ENCODE measurements around the gene KLB. TPM values are rescaled to one million over a fixed set of nuclear protein-coding genes. Genes with fewer than 3 reads are reported as not detected.

Gene KLB
- total RNA-seq, 1 donor from 2014 or later = 0.87 TPM

DNA sequence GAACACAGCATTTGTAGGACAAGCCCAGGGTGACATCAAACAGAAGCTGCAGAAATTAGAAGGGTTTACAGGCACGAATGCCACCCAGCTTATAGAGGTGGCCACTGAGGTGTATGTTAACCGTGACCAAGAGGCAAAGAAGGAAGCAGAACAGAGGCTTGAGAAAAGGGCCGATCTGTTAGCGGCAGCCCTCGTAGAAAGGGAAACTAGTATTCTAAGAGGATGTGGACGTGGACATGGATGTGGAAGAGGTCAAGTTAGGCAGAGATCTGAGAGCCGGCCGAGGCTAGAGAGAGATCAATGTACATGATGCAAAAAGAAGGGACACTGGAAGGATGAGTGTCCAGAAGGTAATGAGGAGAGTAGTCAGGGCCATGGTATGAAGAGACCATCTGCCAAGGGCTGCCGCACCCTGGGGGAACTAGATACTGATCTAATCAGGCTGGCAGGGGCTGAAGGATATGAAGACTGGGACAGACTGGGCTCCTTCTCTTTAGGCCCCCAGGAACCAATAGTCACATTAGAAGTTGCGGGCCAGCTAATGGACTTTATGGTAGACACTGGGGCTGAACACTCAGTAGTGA is 79.6 kb downstream of the KLB start:
- TF ChIP-seq CTCF (IDR thresholded peaks at IDR 0.05) = no peak
- no peaks in the 10 kb centered on the region for H3K27me3 ChIP-seq
- H3K4me3 ChIP-seq = no peak overlapping the region
- no peak overlapping the region for H3K27ac ChIP-seq
- no peaks in the 10 kb centered on the region for H3K9me3 ChIP-seq
- H3K36me3 ChIP-seq = no peaks in the 10 kb centered on the region
- intact Hi-C loops (cut with DNase I) = no loop called here
- H3K4me1 ChIP-seq = no peaks in the 10 kb centered on the region
- no peak for DNase-seq
- ATAC-seq = peak; percentile 64

GRCh38 chr4:39490322-39490721 is 83.6 kb downstream of the KLB start:
- H3K4me3 ChIP-seq = no peak overlapping the region
- no peaks in the 10 kb centered on the region for H3K4me1 ChIP-seq
- DNase-seq (no peak), ATAC-seq (no peak)
- TF ChIP-seq CTCF (IDR thresholded peaks at IDR 0.05) = no peak
- no peak overlapping the region for H3K27ac ChIP-seq
- no peaks in the 10 kb centered on the region for H3K27me3 ChIP-seq
- no peaks in the 10 kb centered on the region for H3K36me3 ChIP-seq
- intact Hi-C loops (cut with DNase I) = no loop called here
- H3K9me3 ChIP-seq = no peaks in the 10 kb centered on the region

GRCh38 chr4:39494354-39494753 is 87.6 kb downstream of the KLB start:
- ATAC-seq (no peak), DNase-seq (no peak)
- Histone ChIP-seq H3K36me3 (peaks cover 13% of the 10 kb centered on the region), H3K27me3 (no peaks in the 10 kb centered on the region), H3K9me3 (no peaks in the 10 kb centered on the region), H3K4me1 (no peaks in the 10 kb centered on the region), H3K27ac (no peak overlapping the region), H3K4me3 (no peak overlapping the region)
- intact Hi-C loops (cut with DNase I) = no loop called here
- no peak for TF ChIP-seq CTCF (IDR thresholded peaks at IDR 0.05)

DNA sequence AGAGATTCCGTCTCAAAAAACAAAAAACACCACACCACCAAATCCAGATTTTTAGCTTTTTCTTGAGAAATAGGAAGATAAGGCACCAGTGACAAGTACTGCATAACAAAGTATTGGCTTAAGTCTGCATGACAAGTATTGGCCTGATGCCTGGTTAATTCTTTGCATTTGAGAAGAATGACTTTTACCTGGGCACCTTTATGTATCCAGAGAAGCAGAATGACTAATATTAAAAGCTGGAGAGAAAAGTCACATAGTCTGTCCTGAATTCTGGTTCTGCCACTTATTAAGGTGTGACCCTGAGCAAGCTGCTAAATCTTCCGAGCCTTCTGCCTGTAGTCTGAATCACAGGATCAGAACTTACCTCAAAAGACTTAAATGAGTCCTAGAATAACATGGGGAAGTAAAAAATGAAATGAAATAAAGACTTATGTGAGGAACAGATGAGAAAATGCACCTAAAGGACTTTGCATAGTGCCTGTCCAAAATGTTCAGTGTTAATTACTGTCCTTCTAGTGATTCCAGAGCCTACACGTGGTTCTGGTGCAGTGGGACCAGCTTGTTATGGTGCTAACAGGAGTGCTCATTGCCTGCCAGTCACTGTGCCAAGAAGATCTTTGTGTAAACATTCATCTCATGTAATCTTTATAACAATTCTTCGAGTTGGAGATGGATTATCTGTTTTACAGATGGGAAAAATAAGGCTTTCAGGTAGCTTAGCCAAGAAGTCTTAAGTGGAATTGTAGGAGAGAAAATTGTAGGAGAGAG is 88.9 kb downstream of the KLB start:
- H3K4me1 ChIP-seq = no peaks in the 10 kb centered on the region
- no peak overlapping the region for H3K27ac ChIP-seq
- no peak overlapping the region for H3K4me3 ChIP-seq
- no peak for DNase-seq
- intact Hi-C loops (cut with DNase I) = no loop called here
- peaks cover 25% of the 10 kb centered on the region for H3K36me3 ChIP-seq
- no peak for ATAC-seq
- H3K9me3 ChIP-seq = no peaks in the 10 kb centered on the region
- TF ChIP-seq CTCF (IDR thresholded peaks at IDR 0.05) = no peak
- H3K27me3 ChIP-seq = no peaks in the 10 kb centered on the region

GRCh38 chr4:39497909-39498726 is 91.4 kb downstream of the KLB start:
- no peak for TF ChIP-seq CTCF (IDR thresholded peaks at IDR 0.05)
- H3K27ac ChIP-seq = no peak overlapping the region
- ATAC-seq (no peak), DNase-seq (no peak)
- H3K4me1 ChIP-seq = no peaks in the 10 kb centered on the region
- H3K4me3 ChIP-seq = no peak overlapping the region
- H3K9me3 ChIP-seq = no peaks in the 10 kb centered on the region
- intact Hi-C loops (cut with DNase I) = no loop called here
- H3K27me3 ChIP-seq = no peaks in the 10 kb centered on the region
- H3K36me3 ChIP-seq = peaks cover 50% of the 10 kb centered on the region

Data from upper lobe of right lung (tissue), 1 donor.